ENCODE measurements around the gene PPCDC. TPM values are rescaled to one million over a fixed set of nuclear protein-coding genes. Genes with fewer than 3 reads are reported as not detected.
A peak's percentile ranks its signal among the peaks of the same experiment; 100 is the strongest.

Gene PPCDC
- total and polyA plus RNA-seq, 10 of the 15 experiments (the other 5 are each of a cell fraction or from before 2014, with no cell fraction given): 32.5 to 135 (median 55.0) TPM

DNA sequence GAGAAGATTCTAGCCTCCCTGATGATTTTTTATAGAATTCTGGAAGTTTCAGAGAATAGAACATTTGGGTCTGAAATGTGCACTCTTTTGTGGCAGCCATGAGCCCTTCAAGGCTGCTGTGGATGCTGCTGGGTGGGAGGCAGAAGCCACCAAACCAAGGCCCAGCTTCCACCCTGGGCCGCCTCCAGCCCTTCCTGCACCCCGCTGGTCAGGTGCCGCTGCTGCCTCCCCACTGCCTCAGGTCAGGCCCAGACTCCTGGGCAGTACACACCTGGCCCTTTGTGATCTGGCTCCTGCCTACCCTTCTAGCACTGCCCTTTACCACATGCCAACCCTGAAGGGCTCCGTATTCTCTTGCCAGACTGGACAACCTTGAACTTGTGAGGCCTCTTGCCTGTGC lies 28.3 kb downstream of the PPCDC start:
- no TSS peak for BruUV-seq (replicated peaks)
- no peak for FAIRE-seq

DNA sequence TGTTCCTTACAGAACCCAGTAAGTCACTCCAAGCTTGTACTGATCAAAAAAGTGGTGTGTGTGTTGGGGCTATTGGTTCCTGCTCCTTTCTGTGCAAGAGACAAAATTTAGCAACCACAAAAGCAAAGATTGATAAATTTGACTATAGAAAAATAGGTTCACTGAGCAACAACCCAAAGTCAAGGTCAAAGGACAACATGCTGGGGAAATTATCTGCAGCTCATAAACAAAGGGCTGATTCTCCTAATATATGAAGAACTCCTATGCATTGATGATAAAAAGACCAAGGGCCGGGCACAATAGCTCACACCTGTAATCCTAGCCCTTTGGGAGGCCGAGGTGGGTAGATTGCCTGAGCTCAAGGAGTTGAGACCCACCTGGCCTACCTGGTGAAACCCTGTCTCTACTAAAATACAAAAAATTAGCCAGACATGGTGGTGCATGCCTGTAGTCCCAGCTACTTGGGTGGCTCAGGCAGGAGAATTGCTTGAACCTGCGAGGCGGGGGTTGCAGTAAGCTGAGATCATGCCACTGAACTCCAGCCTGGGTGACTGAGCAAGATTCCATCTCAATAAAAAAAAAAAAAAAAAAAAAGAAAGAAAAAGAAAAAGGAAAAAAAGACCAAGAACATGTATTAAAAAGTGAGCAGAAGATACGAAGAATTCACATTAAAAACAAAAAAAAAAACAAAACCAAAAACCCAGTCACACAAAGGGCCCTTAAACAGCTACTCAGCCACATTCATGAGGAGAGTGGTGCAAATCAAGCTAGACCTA lies 29.8 kb downstream of the PPCDC start:
- RAD21 ChIA-PET (ENCODE audit: unreplicated experiment): no interaction called here
- Histone ChIP-seq H3K4me1 (ENCODE audit: control insufficient read depth, insufficient read depth, low read length) (peaks cover 16% of the 10 kb centered on the region), H3K36me3 (ENCODE audit: control insufficient read depth in 2 of 2, insufficient read depth in 2 of 2, low read length in 1 of 2) (peaks cover 12 to 14% of the 10 kb centered on the region in 2 experiments), H3K79me2 (ENCODE audit: control insufficient read depth, insufficient read depth, low read length) (peaks cover 9% of the 10 kb centered on the region), H3K4me2 (ENCODE audit: control insufficient read depth, insufficient read depth) (no peak overlapping the region), H2AFZ (ENCODE audit: control insufficient read depth, low read depth, low read length) (no peak overlapping the region), H3K27ac (ENCODE audit: control insufficient read depth, insufficient read depth) (no peak overlapping the region), H3K27me3 (replicated peaks in 1 of 2; ENCODE audit: control insufficient read depth in 2 of 2, insufficient read depth in 2 of 2, low read length in 1 of 2) (no peaks in the 10 kb centered on the region), H3K9me3 (replicated peaks; ENCODE audit: control insufficient read depth, insufficient read depth, low read length) (no peaks in the 10 kb centered on the region), H3K9ac (ENCODE audit: control insufficient read depth, insufficient read depth, low read length) (no peak overlapping the region), H3K4me3 (no peak overlapping the region), H4K20me1 (ENCODE audit: control insufficient read depth, insufficient read depth) (no peaks in the 10 kb centered on the region)
- SMC1A ChIA-PET (ENCODE audit: uncharacterized antibody, unreplicated experiment): interaction anchor here (0.9 to 1.7 kb wide), 2 partner anchors 8 to 13 kb away, joined by 3 to 11 read pairs; no protein-coding TSS in a partner anchor
- 91% methylated on average over 5 of the region's 5 CpGs for WGBS (ENCODE audit: insufficient coverage, insufficient replicate concordance, low lambda C conversion rate, missing lambda C conversion rate)
- FAIRE-seq: no peak
- no peak for ATAC-seq
- POLR2A ChIA-PET: interaction anchor here (0.6 to 0.9 kb wide), 6 partner anchors 12 to 660 kb away, joined by 3 to 5 read pairs (median 4); no protein-coding TSS in a partner anchor
- no TSS peak for BruUV-seq (replicated peaks)
- intact Hi-C loops (cut with micrococcal nuclease; ENCODE audit: unreplicated experiment) (no loop called here), in situ Hi-C loops (cut with MboI) (no loop called here)
- CTCF ChIA-PET: interaction anchor here (0.6 to 1.2 kb wide), 2 partner anchors 10 to 16 kb away, joined by 3 to 5 read pairs; no protein-coding TSS in a partner anchor
- DNase-seq (ENCODE audit: low read depth, low spot score): no peak
- TF ChIP-seq TCF7 (IDR thresholded peaks at IDR 0.05; ENCODE audit: borderline replicate concordance) (no peak), CREM (IDR thresholded peaks at IDR 0.05; ENCODE audit: low read depth) (no peak), ZNF687 (IDR thresholded peaks at IDR 0.05) (no peak), ETV6 (conservative IDR thresholded peaks at IDR 0.05 in 1 of 2, IDR thresholded peaks at IDR 0.05 in 1 of 2; ENCODE audit: borderline replicate concordance in 1 of 2, low read depth in 1 of 2) (no peak), ZNF24 (IDR thresholded peaks at IDR 0.05) (no peak), RFX5 (IDR thresholded peaks at IDR 0.05; ENCODE audit: low read depth, low read length) (no peak), TCF12 (IDR thresholded peaks at IDR 0.05; ENCODE audit: low read depth, low read length) (no peak)

More for the DNA sequence above, 28.3 kb downstream of the PPCDC start:
- ChIA-PET CTCF (interaction anchor here (0.6 kb wide), 1 partner anchor 146 kb away, joined by 3 read pairs; no protein-coding TSS in a partner anchor), POLR2A (no interaction called here), SMC1A (ENCODE audit: uncharacterized antibody, unreplicated experiment) (no interaction called here), RAD21 (ENCODE audit: unreplicated experiment) (no interaction called here)
- 96% methylated on average over 4 of the region's 4 CpGs for WGBS (ENCODE audit: insufficient coverage, insufficient replicate concordance, low lambda C conversion rate, missing lambda C conversion rate)
- Histone ChIP-seq H3K36me3 (ENCODE audit: control insufficient read depth in 2 of 2, insufficient read depth in 2 of 2, low read length in 1 of 2) (peaks cover 12 to 15% of the 10 kb centered on the region in 2 experiments), H3K9ac (ENCODE audit: control insufficient read depth, insufficient read depth, low read length) (no peak overlapping the region), H3K27me3 (replicated peaks in 1 of 2; ENCODE audit: control insufficient read depth in 2 of 2, insufficient read depth in 2 of 2, low read length in 1 of 2) (no peaks in the 10 kb centered on the region), H4K20me1 (ENCODE audit: control insufficient read depth, insufficient read depth) (no peaks in the 10 kb centered on the region), H3K27ac (ENCODE audit: control insufficient read depth, insufficient read depth) (peak overlapping the region; percentile 15; the same call in 1 of the 2 replicates), H3K4me1 (ENCODE audit: control insufficient read depth, insufficient read depth, low read length) (peaks cover 30% of the 10 kb centered on the region), H3K79me2 (ENCODE audit: control insufficient read depth, insufficient read depth, low read length) (peaks cover 18% of the 10 kb centered on the region), H3K9me3 (replicated peaks; ENCODE audit: control insufficient read depth, insufficient read depth, low read length) (no peaks in the 10 kb centered on the region), H3K4me2 (ENCODE audit: control insufficient read depth, insufficient read depth) (no peak overlapping the region), H2AFZ (ENCODE audit: control insufficient read depth, low read depth, low read length) (no peak overlapping the region), H3K4me3 (no peak overlapping the region)
- no peak for ATAC-seq
- TF ChIP-seq POLR2A (IDR thresholded peaks at IDR 0.05; ENCODE audit: low read depth, low read length): peak; percentile 48; the same call in 1 of the 2 replicates
- TF ChIP-seq, protein P1, sequence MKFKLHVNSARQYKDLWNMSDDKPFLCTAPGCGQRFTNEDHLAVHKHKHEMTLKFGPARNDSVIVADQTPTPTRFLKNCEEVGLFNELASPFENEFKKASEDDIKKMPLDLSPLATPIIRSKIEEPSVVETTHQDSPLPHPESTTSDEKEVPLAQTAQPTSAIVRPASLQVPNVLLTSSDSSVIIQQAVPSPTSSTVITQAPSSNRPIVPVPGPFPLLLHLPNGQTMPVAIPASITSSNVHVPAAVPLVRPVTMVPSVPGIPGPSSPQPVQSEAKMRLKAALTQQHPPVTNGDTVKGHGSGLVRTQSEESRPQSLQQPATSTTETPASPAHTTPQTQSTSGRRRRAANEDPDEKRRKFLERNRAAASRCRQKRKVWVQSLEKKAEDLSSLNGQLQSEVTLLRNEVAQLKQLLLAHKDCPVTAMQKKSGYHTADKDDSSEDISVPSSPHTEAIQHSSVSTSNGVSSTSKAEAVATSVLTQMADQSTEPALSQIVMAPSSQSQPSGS (IDR thresholded peaks at IDR 0.05; ENCODE audit: low read length): no peak
- in situ Hi-C loops (cut with MboI): no loop called here
- intact Hi-C loops (cut with micrococcal nuclease; ENCODE audit: unreplicated experiment): no loop called here
- DNase-seq (ENCODE audit: low read depth, low spot score): no peak

Data from GM12878 (cell line).